GM23248 (cell line): ENCODE data around the gene ATR.

Experiments used
- EZH2 ChIP-seq: fragments of 200-600 bp; sonication (generic); IDR thresholded peaks from 2 replicates; pipeline ENCODE4 v1.6.1; 2018; ENCODE audit warnings: antibody characterized with exemption, mild to moderate bottlenecking; ENCODE audit not compliant: insufficient read depth, poor library complexity, severe bottlenecking
- EZH2phosphoT487 ChIP-seq: fragments of 200-600 bp; sonication (generic); IDR thresholded peaks from 2 replicates; pipeline ENCODE4 v1.6.1; 2018; ENCODE audit warnings: antibody characterized with exemption, moderate library complexity, mild to moderate bottlenecking, low read depth; ENCODE audit not compliant: insufficient read depth

DNA sequence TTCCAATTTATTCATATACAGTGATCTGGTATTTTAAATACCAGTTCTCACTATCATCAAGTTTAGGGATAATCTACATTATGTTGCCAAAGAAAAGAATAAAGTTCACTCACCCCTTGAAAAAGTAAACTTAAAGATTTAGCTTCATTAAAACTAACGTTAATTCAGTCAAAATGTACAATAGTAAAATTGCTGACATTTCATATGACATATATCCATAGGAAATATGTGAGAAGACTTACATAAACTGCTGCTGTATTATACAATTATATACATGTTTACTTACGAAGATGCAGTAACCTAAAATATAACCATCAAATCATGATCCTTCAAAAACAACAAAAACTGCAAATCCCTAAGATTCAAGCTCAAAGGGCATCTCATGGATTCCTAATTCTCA lies 44.0 kb downstream of the ATR start:
- TF ChIP-seq EZH2, result no peak
- no peak for TF ChIP-seq EZH2phosphoT487
